Endothelial cell of umbilical vein (primary cell): ENCODE measurements around the gene FXYD6.

Experiments
- EZH2 ChIP-seq: IDR thresholded peaks from 2 replicates; pipeline ENCODE4 v1.6.1; 2012; ENCODE audit warnings: borderline replicate concordance, low read depth, mild to moderate bottlenecking, moderate library complexity, low read length, inconsistent platforms; ENCODE audit not compliant: severe bottlenecking
- FOS ChIP-seq: IDR thresholded peaks from 2 replicates; pipeline ENCODE4 v1.6.1; 2011; ENCODE audit warnings: mild to moderate bottlenecking, low read length, moderate library complexity, borderline replicate concordance; ENCODE audit not compliant: insufficient read depth
- POLR2A ChIP-seq: IDR thresholded peaks from 2 replicates; pipeline ENCODE4 v1.6.1; 2012; ENCODE audit warnings: low read depth, mild to moderate bottlenecking, control low read depth, low read length
- POLR2AphosphoS5 ChIP-seq: IDR thresholded peaks from 2 replicates; pipeline ENCODE4 v1.6.1; 2012; ENCODE audit warnings: low read depth, mild to moderate bottlenecking, control low read depth, low read length, moderate library complexity; ENCODE audit not compliant: insufficient read depth
- TF ChIP-seq, protein P1 (sequence below): IDR thresholded peaks from 2 replicates; pipeline ENCODE4 v1.6.1; 2011; ENCODE audit not compliant: insufficient read depth, insufficient read length
- TF ChIP-seq, protein P2 (sequence below), 2 donors: IDR thresholded peaks; 1 replicate in 1 of 2; 2 replicates in 1 of 2; pipeline ENCODE4 v1.5.1; 2011; ENCODE audit warnings: low read length in 2 of 2, mild to moderate bottlenecking in 2 of 2, moderate library complexity in 2 of 2, control low read depth in 1 of 2, inconsistent platforms in 1 of 2, low read depth in 1 of 2; ENCODE audit not compliant: insufficient read depth in 1 of 2; ENCODE audit errors: extremely low read depth in 1 of 2

GRCh38 chr11:117859061-117859460 lies 17.4 kb downstream of the FXYD6 start:
- TF ChIP-seq EZH2 (no peak), POLR2AphosphoS5 (no peak), POLR2A (no peak), FOS (no peak)
- TF ChIP-seq, protein P1, sequence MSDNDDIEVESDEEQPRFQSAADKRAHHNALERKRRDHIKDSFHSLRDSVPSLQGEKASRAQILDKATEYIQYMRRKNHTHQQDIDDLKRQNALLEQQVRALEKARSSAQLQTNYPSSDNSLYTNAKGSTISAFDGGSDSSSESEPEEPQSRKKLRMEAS = no peak
- TF ChIP-seq, protein P2, sequence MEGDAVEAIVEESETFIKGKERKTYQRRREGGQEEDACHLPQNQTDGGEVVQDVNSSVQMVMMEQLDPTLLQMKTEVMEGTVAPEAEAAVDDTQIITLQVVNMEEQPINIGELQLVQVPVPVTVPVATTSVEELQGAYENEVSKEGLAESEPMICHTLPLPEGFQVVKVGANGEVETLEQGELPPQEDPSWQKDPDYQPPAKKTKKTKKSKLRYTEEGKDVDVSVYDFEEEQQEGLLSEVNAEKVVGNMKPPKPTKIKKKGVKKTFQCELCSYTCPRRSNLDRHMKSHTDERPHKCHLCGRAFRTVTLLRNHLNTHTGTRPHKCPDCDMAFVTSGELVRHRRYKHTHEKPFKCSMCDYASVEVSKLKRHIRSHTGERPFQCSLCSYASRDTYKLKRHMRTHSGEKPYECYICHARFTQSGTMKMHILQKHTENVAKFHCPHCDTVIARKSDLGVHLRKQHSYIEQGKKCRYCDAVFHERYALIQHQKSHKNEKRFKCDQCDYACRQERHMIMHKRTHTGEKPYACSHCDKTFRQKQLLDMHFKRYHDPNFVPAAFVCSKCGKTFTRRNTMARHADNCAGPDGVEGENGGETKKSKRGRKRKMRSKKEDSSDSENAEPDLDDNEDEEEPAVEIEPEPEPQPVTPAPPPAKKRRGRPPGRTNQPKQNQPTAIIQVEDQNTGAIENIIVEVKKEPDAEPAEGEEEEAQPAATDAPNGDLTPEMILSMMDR (IDR thresholded peaks at IDR 0.05; ENCODE audit: extremely low read depth in 1 of 2, insufficient read depth in 1 of 2, low read depth in 1 of 2, low read length in 2 of 2) = no peak
